Astrocyte of the cerebellum (primary cell): Measurements from ENCODE around the gene SLC6A3.

Source experiments
- DNase-seq: peaks from one replicate; pipeline ENCODE4 v3.0.0-alpha.2; 2011; ENCODE audit warnings: low read depth
- H3K4me3 ChIP-seq: 2 replicates; pipeline ENCODE4 v1.5.1; 2011; ENCODE audit warnings: mild to moderate bottlenecking, low read depth, low read length, moderate library complexity
- in situ Hi-C: cut with HindIII; loops from 2 replicates; pipeline ENCODE4 v1.10.0; 2017; ENCODE audit warnings: low sequenced_read_pairs
- TF ChIP-seq, protein P1 (sequence below): IDR thresholded peaks from 2 replicates; pipeline ENCODE4 v1.5.1; 2012; ENCODE audit warnings: low read length, low read depth, moderate library complexity, mild to moderate bottlenecking; ENCODE audit errors: missing control alignments

The SLC6A3 gene

DNA sequence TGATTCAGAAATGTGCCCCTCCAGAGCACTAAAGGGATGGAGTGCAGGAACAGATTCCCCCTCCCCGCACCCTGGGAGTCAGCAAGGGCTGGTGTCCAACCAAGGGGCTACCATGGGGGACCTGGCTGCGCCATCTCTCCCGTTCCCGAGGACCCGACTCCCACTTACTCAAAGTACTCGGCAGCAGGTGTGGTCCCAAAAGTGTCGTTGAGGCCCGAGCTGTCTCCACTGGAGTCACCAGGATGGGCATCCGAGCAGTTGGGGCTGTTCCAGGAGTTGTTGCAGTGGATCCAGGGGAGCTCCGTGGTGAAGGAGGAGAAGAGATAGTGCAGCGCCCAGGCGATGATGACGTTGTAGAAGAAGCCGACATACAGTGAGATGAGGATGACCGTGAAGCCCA, 12.9 kb downstream of the SLC6A3 start:
- TF ChIP-seq, protein P1, sequence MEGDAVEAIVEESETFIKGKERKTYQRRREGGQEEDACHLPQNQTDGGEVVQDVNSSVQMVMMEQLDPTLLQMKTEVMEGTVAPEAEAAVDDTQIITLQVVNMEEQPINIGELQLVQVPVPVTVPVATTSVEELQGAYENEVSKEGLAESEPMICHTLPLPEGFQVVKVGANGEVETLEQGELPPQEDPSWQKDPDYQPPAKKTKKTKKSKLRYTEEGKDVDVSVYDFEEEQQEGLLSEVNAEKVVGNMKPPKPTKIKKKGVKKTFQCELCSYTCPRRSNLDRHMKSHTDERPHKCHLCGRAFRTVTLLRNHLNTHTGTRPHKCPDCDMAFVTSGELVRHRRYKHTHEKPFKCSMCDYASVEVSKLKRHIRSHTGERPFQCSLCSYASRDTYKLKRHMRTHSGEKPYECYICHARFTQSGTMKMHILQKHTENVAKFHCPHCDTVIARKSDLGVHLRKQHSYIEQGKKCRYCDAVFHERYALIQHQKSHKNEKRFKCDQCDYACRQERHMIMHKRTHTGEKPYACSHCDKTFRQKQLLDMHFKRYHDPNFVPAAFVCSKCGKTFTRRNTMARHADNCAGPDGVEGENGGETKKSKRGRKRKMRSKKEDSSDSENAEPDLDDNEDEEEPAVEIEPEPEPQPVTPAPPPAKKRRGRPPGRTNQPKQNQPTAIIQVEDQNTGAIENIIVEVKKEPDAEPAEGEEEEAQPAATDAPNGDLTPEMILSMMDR, result no peak
- no peak overlapping the region for H3K4me3 ChIP-seq
- in situ Hi-C loops, result no loop called here
- DNase-seq, result no peak

DNA sequence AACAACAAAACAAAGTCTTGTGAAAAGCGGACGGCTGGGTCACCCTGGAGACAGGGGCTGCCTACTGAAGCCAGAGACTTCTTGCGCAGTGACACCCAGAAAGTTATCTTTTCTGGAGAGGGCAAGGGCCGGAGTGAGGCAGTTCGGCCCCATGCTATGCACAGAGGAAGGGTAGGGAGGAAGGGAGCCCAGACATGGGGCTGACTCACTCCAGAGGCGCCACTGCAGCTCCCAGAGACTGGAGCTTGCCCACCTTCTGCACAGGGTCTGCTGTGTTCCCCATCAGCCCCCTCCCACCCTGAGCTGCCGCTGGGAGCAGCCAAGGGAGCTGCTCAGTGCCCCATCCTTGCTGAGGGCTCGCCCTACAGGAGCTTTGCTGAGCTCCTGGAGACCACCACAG, 13.3 kb downstream of the SLC6A3 start:
- no peak overlapping the region for H3K4me3 ChIP-seq
- TF ChIP-seq, protein P1, result no peak
- in situ Hi-C loops, result no loop called here
- no peak for DNase-seq

DNA sequence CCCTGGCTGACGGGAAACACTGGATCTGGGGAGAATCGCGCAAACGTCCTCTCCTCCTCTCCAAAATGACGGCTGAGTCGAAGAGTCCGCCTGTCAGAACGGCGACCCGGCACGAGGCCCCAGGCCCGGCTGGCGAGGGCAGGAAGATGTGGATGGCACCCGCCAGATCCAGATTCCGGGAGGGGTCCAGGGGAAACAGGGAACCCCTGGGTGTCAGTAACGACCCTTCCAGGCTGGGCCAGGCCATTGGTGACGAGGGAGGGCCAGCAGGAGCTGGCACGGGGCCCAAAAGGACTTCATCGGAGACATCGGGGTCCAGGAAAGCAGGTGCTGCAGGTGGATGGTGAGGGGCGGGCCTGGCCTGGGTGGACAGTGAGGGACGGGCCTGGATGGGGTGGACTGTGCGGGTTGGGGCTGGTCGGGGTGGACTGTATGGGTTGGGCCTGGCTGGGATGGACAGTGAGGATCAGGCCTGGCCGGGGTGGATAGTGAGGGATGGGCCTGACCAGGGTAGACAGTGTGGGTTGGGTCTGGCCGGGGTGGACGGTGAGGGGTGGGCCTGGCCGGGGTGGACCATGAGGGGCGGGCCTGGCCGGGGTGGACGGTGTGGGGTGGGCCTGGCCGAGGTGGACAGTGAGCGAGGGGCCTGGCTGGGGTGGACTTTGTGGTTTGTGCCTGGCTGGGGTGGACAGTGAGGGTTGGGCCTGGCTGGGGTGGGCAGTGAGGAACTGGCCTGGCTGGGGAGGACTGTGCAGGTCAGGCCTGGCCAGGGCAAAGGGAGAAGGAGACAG, 14.0 kb downstream of the SLC6A3 start:
- DNase-seq, result no peak
- in situ Hi-C loops, result no loop called here
- TF ChIP-seq, protein P1, result no peak
- no peak overlapping the region for H3K4me3 ChIP-seq

DNA sequence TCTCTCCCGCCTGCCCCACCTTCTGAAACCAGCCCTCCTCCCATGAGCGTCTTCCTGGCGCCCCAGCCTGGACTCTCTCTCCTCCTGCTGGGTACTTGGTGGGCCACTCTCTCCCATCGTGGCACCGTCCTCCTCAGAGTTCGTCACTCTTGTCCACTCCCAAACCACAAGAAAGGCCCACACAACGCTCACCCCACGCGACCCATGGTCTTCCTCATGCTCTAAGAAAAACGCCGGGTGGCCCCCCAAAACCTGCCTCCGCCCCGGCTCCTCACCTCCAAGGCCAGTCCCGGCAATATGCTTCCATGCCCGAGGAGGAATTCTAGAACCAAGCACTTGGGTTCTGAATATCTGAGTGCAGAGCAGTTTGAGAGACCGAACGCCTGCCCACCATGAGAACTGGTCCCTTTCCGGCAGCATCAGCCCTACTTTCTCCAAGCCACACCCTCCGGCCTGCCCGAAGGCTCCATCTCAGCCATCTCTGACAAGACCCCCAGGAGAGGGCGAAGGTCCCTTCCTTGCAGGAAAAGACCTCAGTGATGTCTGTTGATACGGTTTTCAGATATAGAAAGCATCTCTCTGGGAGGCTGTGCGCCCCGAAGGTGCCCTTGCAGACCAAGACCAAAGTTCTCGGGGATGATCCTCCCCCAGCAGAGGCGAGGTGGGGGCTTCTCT, 15.0 kb downstream of the SLC6A3 start:
- no peak for DNase-seq
- no peak overlapping the region for H3K4me3 ChIP-seq
- in situ Hi-C loops, result no loop called here
- TF ChIP-seq, protein P1, result no peak

DNA sequence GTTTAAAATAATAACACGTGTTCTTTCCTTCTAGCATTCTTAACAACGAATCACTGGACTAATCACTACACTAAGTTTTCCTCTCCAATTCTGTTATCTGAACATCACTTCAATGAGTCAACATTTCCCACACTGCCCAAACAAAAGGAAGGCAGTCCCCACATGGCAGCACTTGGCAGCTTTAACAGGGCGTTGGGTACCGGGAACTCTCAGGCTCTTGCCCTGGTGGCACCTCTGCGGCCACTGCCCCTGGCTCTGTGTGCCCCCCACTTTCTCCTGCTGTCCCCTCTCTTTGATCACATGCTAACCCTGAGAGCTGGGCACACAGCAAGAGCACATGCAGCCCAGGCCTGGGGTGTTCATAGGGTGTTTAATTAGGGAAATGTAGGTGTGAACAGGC, 15.7 kb downstream of the SLC6A3 start:
- in situ Hi-C loops, result no loop called here
- no peak for DNase-seq
- TF ChIP-seq, protein P1, result no peak
- H3K4me3 ChIP-seq, result no peak overlapping the region

DNA sequence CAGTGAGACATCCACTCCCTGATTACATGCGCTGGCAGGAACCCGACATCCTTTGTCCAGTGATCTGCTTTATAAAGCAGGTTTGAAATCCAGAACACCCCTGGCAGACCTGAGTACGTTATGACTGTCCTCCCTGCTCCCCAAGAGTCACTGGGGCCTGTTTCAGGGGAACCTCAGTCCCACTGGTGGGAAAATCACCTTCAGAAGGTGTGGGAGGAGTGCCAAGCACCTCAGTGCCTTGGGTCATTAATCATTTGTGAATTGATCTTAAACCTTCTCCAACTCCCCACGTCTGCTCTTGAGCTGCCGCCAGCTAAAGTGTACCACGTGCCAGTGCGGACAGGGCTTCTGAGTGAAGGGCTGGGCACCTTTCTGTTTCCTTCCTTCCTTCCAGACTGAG, 16.2 kb downstream of the SLC6A3 start:
- TF ChIP-seq, protein P1, result no peak
- no peak overlapping the region for H3K4me3 ChIP-seq
- in situ Hi-C loops, result no loop called here
- no peak for DNase-seq
